RKO (cell line): ENCODE measurements around the gene CARD10.
A peak's percentile ranks its signal among the peaks of the same experiment; 100 is the strongest.

Source experiments
- DNase-seq: peaks from one replicate; pipeline ENCODE4 v3.0.0-alpha.2; 2016; ENCODE audit warnings: low spot score

CARD10 gene

GRCh38 chr22:37519268-37520195, at the start of gene CARD10:
CARD10 (minus strand) TSS chr22:37519415; CDS start chr22:37519200, 215 bp downstream.
- DNase-seq: no peak

GRCh38 chr22:37568448-37569008, 49.3 kb upstream of the CARD10 start:
- DNase-seq: no peak

GRCh38 chr22:37568012-37568411, 48.8 kb upstream of the CARD10 start:
- DNase-seq: no peak

GRCh38 chr22:37566903-37567798, 47.9 kb upstream of the CARD10 start:
- peak; percentile 32 for DNase-seq

GRCh38 chr22:37566329-37566837, 47.2 kb upstream of the CARD10 start:
- no peak for DNase-seq

GRCh38 chr22:37565830-37566229, 46.6 kb upstream of the CARD10 start:
- DNase-seq: no peak

- no peak for DNase-seq
Observed at GRCh38 chr22:37564111-37564711, 45.0 kb upstream of the CARD10 start.

GRCh38 chr22:37563153-37564081, 44.2 kb upstream of the CARD10 start:
- DNase-seq: peak; percentile 46

GRCh38 chr22:37562049-37562875, 43.0 kb upstream of the CARD10 start:
- no peak for DNase-seq

GRCh38 chr22:37561212-37562048, 42.2 kb upstream of the CARD10 start:
- DNase-seq: peak; percentile 91

GRCh38 chr22:37560608-37561211, 41.5 kb upstream of the CARD10 start:
- peak; percentile 49 for DNase-seq

GRCh38 chr22:37559901-37560607, 40.8 kb upstream of the CARD10 start, which contains the start of gene CDC42EP1:
CDC42EP1 (plus strand) TSS chr22:37560480; CDS start chr22:37566350, 5,870 bp downstream.
- peak; percentile 60 for DNase-seq

- DNase-seq: no peak
Observed at GRCh38 chr22:37559521-37559900, 40.3 kb upstream of the CARD10 start.

GRCh38 chr22:37558815-37559214, 39.6 kb upstream of the CARD10 start:
- no peak for DNase-seq

- DNase-seq: no peak
Observed at GRCh38 chr22:37557321-37558001, 38.2 kb upstream of the CARD10 start.

GRCh38 chr22:37556710-37557109, 37.5 kb upstream of the CARD10 start:
- DNase-seq: no peak

- DNase-seq: no peak
Observed at GRCh38 chr22:37555029-37555428, 35.8 kb upstream of the CARD10 start.
